Smooth muscle cell of the brain vasculature (primary cell): ENCODE data around the gene SPATA6.
"Not testable (repeated sequence)": the region's sequence is repeated elsewhere in the genome, so short reads cannot be mapped to it uniquely, and the experiment has no call there.

Source experiments
- DNase-seq: peaks from one replicate; pipeline ENCODE4 v3.0.0-alpha.2; 2012; ENCODE audit warnings: low read depth, low spot score

SPATA6 gene

DNA sequence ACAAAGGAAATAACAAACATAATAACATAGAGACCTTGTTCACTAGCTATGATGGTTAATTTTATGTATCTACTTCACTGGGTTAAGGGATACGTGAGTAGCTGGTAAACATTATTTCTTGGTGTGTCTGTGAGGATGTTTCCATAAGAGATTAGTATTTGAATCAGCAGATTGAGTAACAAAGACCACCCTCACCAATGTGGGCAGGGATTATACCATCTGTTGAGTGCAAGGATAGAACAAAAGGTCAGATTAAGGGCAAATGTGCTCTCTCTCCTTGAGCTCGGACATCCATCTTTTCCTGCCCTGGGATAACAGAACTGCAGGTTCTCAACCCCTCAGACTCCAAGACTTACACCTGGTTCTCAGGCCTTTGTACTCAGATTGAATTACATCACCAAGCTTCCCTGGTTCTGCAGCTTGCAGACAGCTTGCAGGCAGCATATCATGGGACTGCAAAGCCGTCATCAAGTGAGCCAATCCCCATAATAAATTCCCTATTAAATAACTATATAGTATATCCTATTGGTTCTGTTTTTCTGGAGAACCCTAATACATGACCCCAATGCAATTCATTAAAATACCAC, 9.2 kb downstream of the SPATA6 start:
- DNase-seq = no peak

DNA sequence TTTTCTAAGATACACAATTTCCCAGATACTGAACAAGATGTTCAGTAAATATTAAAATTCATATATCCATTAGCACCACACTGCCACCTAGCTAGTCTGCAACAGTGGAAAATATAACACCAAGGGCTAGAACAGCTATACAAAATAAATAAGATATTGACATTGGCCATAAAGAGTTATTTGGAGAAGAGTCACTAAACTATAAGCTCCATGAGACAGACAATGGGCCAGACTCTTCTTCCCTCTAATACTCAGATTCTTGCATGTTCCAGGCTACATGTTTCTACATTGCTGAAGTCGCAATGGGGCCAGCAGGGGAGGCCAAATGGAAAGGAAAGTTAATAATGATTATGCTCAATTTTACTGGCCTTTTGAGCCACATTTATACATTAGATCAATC, 21.5 kb downstream of the SPATA6 start:
- no peak for DNase-seq

DNA sequence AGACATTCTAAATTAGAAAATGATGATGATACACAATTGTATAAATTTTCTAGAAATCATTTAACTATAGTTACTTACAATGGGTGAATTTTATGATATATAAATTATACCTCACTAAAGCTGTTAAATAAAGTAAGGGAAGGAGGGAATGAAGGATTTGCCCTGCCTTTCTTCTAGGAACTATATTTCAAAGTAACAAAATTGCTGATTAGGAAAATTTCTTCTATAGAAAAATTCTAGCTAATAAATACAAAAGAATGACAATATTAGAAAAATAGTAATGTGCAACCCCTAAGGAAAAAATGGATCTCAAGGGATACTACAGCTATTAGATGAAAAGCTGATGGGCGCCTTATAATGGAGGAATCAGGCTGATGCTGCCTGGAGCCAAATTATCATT, 23.1 kb downstream of the SPATA6 start:
- no peak for DNase-seq

GRCh38 chr1:48444186-48444585, 27.8 kb downstream of the SPATA6 start:
- DNase-seq = not testable (repeated sequence)

DNA sequence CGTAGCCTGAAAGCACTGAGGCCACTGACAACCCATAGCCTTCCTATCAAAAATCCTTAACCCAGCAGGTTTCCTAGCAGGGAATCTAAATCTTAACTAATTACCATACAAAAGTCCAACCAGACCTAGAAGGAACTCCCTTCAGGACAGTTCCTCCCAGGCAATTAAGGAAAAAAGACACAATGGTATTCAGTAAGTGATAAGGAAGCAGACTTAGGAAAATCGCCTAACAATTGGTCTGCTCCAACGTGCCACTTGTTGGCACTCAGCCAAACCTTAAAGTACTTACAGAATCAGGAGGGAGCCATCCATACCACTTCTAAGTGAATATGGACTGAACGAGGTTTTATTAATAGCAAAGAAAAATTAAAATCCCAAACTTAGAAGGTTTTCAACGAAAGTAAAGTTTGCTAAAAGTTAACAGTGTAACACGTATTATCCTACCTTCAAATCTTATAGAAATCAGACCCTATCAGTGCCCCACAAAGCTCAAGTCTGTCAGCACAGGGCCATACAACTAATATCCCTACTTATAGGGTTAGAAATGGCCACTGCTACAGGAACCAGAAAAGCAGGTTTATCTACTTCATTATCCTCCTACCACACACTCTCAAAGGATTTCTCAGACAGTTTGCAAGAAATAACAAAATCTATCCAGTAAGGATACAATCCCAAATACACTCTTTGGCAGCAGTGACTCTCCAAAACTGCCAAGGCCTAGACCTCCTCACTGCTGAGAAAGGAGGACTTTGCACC, 29.0 kb downstream of the SPATA6 start:
- no peak for DNase-seq

DNA sequence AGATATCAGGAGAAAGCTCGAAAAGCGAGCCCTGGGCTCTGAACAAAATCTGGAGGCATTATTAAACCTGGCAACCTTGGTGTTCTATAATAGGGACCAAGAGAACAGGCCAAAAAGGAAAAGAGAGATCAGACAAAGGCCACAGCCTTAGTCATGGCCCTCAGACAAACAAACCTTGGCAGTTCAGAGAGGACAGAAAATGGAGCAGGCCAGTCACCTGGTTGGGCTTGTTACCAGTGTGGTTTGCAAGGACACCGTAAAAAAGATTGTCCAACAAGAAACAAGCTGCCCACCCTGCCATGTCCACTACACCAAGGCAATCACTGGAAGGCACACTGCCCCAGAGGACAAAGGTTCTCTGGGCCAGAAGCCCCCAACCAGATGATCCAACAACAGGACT, 31.2 kb downstream of the SPATA6 start:
- DNase-seq = not testable (repeated sequence)

DNA sequence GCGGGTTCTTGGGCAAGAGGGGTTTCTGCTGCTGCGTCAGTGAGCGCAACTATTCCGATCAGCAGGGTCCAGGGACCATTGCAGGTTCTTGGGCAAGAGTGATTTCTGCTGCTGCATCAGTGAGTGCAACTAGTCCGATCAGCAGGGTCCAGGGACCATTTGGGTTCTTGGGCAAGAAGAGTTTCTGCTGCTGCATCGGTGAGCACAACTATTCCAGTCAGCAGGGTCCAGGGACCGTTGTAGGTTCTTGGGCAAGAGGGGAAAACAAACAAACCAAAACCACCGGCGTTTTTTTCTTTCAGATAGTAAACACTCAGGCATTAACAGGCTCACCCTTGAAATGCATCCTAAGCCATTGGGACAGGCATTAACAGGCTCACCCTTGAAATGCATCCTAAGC, 32.6 kb downstream of the SPATA6 start:
- no peak for DNase-seq

DNA sequence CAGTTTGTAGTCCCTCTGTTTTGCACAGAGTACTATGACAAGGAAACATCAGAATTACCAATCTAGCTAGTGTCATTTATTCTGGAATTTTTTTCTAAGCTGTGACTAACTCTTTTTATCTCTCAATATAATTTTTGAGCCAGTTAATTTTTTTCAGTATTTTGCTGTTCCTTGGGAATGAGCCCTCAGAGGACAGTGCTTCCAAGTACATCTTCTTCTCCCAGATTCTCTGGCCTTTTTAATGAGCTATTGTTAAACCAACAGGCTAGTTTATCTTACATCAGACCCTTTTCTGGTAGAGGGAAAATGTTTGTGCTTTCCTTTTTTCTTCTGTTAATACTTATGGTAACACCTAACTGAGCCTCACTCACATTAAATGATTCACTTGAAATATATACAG, 34.6 kb downstream of the SPATA6 start:
- not testable (repeated sequence) for DNase-seq

DNA sequence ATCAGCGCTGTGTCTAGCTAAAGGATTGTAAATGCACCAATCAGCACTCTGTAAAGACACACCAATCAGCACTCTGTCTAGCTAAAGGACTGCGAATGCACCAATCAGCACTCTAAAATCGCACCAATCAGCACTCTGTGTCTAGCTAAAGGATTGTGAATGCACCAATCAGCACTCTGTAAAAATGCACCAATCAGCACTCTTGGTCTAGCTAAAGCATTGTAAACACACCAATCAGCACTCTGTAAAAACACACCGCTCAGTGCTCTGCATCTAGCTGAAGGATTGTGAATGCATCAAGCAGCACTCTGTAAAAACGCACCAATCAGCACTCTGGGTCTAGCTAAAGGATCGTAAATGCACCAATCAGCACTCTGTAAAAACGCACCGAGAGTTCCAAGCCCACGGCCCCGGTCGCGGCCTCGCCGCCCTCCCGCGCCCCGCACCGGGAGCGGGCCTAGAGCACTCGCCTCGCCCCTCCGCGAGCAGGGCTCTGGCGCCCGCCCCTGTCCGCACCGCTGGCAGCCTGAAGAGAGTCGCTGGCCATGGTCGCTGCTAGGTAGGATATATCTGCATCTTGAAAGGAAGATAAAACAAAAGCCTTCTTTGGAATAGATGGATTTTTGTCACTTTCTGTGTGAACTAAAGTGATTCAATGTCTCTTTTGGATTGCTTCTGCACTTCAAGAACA, 36.5 kb downstream of the SPATA6 start:
- not testable (repeated sequence) for DNase-seq

DNA sequence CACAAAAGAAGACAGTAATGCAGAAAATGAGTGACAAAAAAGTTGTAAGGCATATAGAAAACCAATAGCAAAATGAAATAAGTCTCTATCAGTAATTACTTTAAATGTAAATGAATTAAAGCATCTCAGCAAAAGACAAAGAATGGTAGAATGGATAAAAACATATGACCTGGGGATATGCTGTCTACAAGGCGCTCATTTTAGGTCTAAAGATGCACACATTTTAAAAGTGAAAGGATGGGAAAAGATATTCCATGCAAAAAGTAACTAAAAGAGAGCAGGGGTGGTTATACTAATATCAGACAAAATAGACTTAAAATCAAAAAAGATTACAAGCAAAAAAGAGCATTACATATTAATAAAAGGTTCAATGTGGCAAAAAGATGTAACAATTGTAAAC, 41.2 kb downstream of the SPATA6 start:
- DNase-seq = no peak

DNA sequence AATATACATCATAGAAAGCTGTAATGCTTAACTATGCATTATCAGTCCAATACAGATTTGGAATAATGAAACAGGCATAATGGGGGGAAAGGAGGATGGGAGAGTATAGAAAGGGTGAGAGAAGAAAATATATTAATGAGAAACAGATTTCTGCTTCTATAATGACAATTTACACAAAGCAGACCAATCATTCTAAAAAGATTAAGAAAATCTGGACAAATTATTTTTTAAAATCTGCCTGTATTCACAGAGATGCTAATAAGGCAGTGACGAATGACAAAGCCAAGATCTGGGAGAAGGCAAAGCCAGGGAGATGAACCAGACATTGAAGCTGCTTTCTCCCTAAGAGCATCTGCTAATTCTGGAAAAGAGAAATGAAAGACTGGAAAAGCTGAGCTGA, 50.0 kb downstream of the SPATA6 start:
- DNase-seq = no peak

DNA sequence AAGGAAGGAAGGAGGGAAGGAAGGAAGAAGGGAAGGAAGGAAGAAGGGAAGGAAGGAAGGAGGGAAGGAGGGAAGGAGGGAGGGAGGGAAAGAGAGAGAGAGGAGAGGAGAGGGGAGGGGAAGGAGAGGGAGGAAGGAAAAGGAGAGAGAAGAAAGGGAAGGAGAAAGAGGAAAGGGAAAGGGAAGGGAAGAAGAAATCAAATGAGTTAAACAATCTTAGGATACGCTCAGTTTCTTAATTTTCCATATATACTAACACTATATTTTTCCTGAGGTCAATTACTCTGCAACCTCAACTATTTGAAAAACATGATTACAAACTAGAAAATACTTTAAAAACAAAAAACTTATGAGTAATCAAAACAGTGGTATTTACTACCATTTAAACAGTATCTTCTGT, 53.3 kb downstream of the SPATA6 start:
- DNase-seq = no peak

GRCh38 chr1:48415050-48415449, 57.0 kb downstream of the SPATA6 start:
- no peak for DNase-seq

DNA sequence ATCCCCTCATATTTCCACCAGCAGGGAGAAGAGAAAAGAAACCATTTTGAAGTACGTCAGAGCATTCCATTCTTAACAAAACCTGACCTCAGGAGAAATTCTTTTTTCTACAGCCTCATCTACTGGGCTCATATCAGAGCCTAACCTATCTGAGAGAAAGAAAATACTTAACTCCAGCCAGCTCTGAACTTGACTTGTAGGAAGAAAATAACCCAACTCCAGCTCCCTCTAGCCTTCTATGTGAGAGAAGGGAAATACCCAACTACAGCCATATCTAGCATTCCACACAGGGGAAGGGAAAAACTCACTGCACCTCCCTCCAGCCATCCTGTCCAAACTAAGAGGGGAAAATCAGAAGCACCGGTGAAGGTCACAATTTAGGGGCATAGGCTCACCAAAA, 57.7 kb downstream of the SPATA6 start:
- no peak for DNase-seq

- DNase-seq = no peak
Measured at GRCh38 chr1:48405940-48406339, 66.1 kb downstream of the SPATA6 start.

GRCh38 chr1:48405400-48405799, 66.6 kb downstream of the SPATA6 start:
- no peak for DNase-seq

DNA sequence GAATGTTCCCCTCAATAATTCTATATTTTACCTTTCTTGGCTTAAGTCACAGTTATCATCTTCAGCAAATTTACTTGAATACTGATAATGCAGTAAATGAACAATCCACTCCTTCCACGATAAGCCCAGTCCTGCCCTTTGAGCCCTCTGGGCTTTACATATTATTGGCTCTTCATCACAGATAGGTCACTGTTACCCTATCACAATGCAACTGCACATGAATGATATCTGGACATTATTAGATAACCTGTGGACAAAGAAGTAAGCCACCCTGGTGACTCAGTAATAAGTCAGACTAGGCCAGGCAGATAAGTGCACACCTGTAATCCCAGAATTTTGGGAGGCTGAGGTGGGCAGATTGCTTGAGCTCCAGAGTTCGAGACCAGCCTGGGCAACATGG, 69.4 kb downstream of the SPATA6 start:
- no peak for DNase-seq

DNA sequence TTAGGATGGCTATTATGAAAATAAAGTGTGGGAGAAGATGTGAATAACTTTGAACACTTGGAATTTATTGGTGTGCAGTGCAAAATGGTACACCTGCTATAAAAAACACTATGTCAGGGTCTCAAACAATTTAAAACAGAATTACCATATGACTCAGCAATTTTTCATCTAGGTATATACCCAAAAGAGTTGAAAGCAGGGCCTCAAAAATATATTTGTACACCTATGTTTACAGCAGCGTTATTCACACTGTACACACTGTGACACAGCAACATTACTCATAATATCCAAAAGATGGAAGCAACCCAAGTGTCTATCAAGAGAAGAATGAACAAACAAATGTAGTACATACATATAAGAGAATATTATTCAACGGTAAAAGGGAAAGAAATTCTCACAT, 75.8 kb downstream of the SPATA6 start:
- no peak for DNase-seq

- no peak for DNase-seq
Measured at GRCh38 chr1:48391926-48392325, 80.1 kb downstream of the SPATA6 start.

- no peak for DNase-seq
Measured at GRCh38 chr1:48387409-48387808, 84.6 kb downstream of the SPATA6 start.

DNA sequence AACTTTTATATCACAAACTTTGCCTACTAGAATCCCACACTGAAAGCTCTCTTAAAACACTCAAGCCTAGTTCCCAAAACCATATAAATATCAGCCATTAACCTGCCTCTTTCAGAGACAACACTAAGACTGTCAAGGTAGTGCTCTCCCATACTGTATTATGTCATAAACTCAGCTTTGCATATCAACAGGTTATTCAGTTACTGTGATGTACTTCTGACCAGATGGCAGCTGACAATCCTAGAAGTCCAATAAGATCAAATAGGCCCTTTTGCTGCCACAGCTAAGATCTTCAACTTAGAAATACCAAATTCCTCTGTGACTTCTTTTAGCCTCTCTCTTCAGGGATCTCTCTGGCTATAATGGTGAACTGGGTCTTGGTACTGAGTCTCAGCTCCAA, 97.2 kb downstream of the SPATA6 start:
- no peak for DNase-seq

DNA sequence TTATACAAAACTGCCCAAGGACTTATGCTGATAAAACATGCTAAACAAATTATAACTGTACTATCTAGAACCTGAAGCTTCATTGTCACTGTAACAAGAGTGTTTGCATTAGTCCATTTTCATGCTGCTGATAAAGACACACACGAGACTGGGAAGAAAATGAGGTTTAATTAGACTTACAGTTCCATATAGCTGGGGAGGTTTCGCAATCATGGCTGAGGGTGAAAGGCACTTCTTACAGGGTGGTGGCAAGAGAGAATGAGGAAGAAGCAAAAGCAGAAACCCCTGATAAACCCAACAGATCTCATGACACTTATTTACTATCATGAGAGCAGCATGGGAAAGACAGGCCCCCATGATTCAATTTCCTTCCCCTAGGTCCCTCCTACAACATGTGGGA, 100.4 kb downstream of the SPATA6 start:
- no peak for DNase-seq

DNA sequence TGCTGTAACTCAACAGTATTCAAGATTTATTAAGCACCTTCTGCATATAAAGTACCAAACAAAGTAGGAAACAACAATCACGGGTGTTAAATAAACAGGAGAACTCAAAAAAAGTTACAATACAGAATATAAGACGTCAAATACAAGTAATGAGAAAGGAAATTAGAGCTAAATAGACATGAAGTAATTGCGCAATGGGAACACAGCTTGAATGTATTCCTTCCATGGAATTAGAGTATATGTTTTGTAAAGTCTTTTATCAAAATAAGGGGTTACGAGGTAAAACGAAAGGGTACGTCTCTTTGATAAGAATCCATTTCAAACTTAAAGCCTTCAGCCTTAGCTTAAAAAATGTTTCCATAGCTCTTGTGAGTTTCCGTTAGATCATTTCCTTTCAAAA, 109.1 kb downstream of the SPATA6 start:
- DNase-seq = no peak
